ENCODE data around the gene NSMCE3. TPM values are rescaled to one million over a fixed set of nuclear protein-coding genes. Genes with fewer than 3 reads are reported as not detected.

The NSMCE3 gene
- total RNA-seq, 4 donors from 2014 or later = 10.6 to 16.4 (median 13.9) TPM

DNA sequence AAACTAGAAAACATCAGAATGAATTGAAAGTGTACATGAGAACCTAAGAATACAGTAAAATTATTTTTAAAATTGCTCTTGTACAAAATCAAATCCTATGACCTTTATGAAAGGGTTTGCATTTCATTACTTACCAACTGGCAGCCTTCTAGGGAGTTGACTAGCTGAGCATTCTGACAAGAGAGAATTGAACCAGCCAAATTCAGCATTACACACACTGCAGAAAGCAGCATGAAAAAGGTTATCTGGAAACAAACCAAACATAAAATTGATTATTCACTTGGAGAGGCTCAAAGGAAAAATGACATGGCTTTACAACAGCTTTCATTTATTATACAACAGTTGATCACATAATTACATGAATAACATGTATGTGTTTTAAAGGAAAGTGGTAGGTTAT, 17.4 kb downstream of the NSMCE3 start:
- H3K9me3 ChIP-seq = no peaks in the 10 kb centered on the region
- no peaks in the 10 kb centered on the region for H3K27me3 ChIP-seq
- H3K36me3 ChIP-seq = no peaks in the 10 kb centered on the region
- ATAC-seq = no peak
- no peak for TF ChIP-seq POLR2A (IDR thresholded peaks at IDR 0.05)
- TF ChIP-seq POLR2AphosphoS5 (IDR thresholded peaks at IDR 0.05) = no peak
- TF ChIP-seq, protein P1, sequence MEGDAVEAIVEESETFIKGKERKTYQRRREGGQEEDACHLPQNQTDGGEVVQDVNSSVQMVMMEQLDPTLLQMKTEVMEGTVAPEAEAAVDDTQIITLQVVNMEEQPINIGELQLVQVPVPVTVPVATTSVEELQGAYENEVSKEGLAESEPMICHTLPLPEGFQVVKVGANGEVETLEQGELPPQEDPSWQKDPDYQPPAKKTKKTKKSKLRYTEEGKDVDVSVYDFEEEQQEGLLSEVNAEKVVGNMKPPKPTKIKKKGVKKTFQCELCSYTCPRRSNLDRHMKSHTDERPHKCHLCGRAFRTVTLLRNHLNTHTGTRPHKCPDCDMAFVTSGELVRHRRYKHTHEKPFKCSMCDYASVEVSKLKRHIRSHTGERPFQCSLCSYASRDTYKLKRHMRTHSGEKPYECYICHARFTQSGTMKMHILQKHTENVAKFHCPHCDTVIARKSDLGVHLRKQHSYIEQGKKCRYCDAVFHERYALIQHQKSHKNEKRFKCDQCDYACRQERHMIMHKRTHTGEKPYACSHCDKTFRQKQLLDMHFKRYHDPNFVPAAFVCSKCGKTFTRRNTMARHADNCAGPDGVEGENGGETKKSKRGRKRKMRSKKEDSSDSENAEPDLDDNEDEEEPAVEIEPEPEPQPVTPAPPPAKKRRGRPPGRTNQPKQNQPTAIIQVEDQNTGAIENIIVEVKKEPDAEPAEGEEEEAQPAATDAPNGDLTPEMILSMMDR (IDR thresholded peaks at IDR 0.05) = no peak
- no peak for TF ChIP-seq EP300 (IDR thresholded peaks at IDR 0.05)
- no peak overlapping the region for H3K27ac ChIP-seq
- no peak overlapping the region for H3K4me3 ChIP-seq
- H3K4me1 ChIP-seq = no peaks in the 10 kb centered on the region

DNA sequence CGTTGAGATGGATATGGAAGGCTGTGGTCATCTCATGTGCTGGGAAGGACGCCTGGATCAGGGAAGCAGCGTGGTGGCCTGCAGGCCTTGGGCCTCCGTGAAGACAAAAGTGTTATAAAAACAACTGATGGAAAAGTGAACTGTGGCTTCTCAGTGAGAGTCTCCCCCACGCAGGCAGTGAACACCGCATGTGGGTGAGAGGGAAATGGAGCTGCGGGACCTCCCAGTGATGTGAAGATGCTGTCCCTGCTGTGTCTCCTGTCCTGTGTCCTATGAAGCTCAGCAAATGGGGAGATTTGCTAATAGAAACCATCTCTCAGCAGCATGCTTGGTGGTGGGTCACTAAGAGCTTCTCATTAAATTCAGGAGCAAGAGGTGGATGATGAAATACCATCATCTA, 25.1 kb downstream of the NSMCE3 start:
- WGBS, 2 donors (ENCODE audit: low coverage in 1 of 2) = 50 to 57% methylated on average over 3 to 6 of the region's 7 CpGs

GRCh38 chr15:29244123-29244522, 25.5 kb downstream of the NSMCE3 start:
- peaks cover 6% of the 10 kb centered on the region for H3K27me3 ChIP-seq
- H3K36me3 ChIP-seq = no peaks in the 10 kb centered on the region
- no peaks in the 10 kb centered on the region for H3K9me3 ChIP-seq
- TF ChIP-seq POLR2AphosphoS5 (IDR thresholded peaks at IDR 0.05) = no peak
- TF ChIP-seq EP300 (IDR thresholded peaks at IDR 0.05) = no peak
- TF ChIP-seq, protein P1 (IDR thresholded peaks at IDR 0.05) = no peak
- no peak for TF ChIP-seq POLR2A (IDR thresholded peaks at IDR 0.05)
- no peaks in the 10 kb centered on the region for H3K4me1 ChIP-seq
- no peak for ATAC-seq
- H3K27ac ChIP-seq = no peak overlapping the region
- no peak overlapping the region for H3K4me3 ChIP-seq
- 73 to 90% methylated on average over 3 to 4 of the region's 4 CpGs for WGBS, 2 donors (ENCODE audit: low coverage in 1 of 2)

More for the DNA sequence above, 25.1 kb downstream of the NSMCE3 start:
- TF ChIP-seq POLR2AphosphoS5 (IDR thresholded peaks at IDR 0.05) (no peak), EP300 (IDR thresholded peaks at IDR 0.05) (no peak), POLR2A (IDR thresholded peaks at IDR 0.05) (no peak)
- TF ChIP-seq, protein P1 (IDR thresholded peaks at IDR 0.05) = no peak
- no peak for ATAC-seq
- H3K4me3 ChIP-seq = no peak overlapping the region
- H3K27me3 ChIP-seq = peaks cover 6% of the 10 kb centered on the region
- H3K27ac ChIP-seq = no peak overlapping the region
- no peaks in the 10 kb centered on the region for H3K36me3 ChIP-seq
- H3K4me1 ChIP-seq = no peaks in the 10 kb centered on the region
- H3K9me3 ChIP-seq = no peaks in the 10 kb centered on the region

- Histone ChIP-seq H3K36me3 (no peaks in the 10 kb centered on the region), H3K27ac (no peak overlapping the region), H3K4me1 (no peaks in the 10 kb centered on the region), H3K4me3 (no peak overlapping the region), H3K27me3 (peaks cover 6% of the 10 kb centered on the region), H3K9me3 (no peaks in the 10 kb centered on the region)
- no peak for ATAC-seq
- TF ChIP-seq POLR2A (IDR thresholded peaks at IDR 0.05) = no peak
- TF ChIP-seq POLR2AphosphoS5 (IDR thresholded peaks at IDR 0.05) = no peak
- TF ChIP-seq, protein P1 (IDR thresholded peaks at IDR 0.05) = no peak
- TF ChIP-seq EP300 (IDR thresholded peaks at IDR 0.05) = no peak
- WGBS, 2 donors (ENCODE audit: low coverage in 1 of 2) = 55 to 62% methylated on average over 4 to 8 of the region's 16 CpGs
These were observed 27.0 kb downstream of the NSMCE3 start for GRCh38 chr15:29242456-29243242.

DNA sequence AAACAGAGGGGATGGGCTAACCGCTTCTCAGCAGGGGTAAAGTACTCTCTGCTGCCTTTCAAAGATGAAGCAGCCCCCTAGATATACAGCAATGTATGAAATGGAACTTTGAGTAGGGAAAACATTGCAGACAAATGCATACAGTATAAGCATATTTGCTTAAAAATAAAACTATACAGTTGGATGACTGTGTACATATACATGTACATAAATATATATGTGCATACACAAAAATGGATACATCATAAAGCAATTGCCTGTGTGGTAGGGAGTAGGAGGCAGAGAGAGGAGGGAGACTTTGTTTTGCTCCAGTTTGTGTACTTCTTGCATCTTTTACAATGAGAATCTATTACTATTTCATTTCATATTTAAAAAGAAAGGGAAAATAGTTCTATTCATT, 28.4 kb downstream of the NSMCE3 start:
- WGBS, 2 donors (ENCODE audit: low coverage in 1 of 2) = 80 to 100% methylated on average over 1 of the region's 1 CpG
- TF ChIP-seq POLR2AphosphoS5 (IDR thresholded peaks at IDR 0.05) (no peak), POLR2A (IDR thresholded peaks at IDR 0.05) (no peak), EP300 (IDR thresholded peaks at IDR 0.05) (no peak)
- TF ChIP-seq, protein P1 (IDR thresholded peaks at IDR 0.05) = no peak

More for the DNA sequence above, 28.4 kb downstream of the NSMCE3 start:
- Histone ChIP-seq H3K4me1 (no peaks in the 10 kb centered on the region), H3K9me3 (peaks cover 0 to 2% (median 0%) of the 10 kb centered on the region in 3 donors), H3K4me3 (no peak overlapping the region), H3K27ac (no peak overlapping the region), H3K27me3 (peaks cover 6% of the 10 kb centered on the region), H3K36me3 (no peaks in the 10 kb centered on the region)
- ATAC-seq = no peak
